Suppressor macrophage (primary cell): Measurements from ENCODE around the gene LRFN2.

Experiments used
- DNase-seq, 4 experiments: peaks; one replicate each; pipeline ENCODE4 v3.0.0-alpha.2; 2020 to 2022

The LRFN2 gene

DNA sequence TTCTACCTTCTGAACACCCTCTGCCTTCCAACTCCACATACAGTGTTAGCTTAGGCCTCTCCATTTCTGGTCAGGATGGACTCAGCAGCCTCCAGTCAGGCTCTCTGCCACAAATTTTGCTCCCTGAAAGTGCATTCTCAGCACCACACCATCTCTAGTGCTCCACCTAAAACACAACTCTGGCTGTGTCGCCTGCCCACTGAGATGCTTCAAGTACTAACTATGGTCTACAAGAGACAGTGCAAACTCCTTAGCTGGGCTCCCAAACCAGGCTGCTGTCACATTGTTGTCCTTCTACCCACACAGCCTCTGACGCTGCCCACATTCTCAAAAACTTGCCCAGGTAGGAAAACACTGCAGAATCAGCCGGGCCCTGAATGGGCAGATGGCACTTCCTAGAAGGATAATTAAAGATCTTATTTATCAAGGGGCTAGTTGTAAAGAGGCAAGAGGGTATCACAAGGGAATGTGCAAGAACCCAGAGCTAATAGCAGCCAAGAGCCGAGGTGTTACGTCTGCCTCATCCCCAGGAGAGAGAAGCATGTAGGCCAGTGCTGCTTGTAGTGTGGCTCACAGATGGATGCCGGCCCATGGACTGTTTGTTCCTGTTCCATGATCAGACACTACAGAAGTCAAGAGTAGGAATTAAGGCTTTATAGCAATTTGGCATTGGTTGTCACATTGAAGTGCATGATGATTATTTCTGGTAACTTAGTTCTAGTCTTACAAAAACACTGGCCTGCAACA lies 189.7 kb downstream of the LRFN2 start:
- no peak for DNase-seq

DNA sequence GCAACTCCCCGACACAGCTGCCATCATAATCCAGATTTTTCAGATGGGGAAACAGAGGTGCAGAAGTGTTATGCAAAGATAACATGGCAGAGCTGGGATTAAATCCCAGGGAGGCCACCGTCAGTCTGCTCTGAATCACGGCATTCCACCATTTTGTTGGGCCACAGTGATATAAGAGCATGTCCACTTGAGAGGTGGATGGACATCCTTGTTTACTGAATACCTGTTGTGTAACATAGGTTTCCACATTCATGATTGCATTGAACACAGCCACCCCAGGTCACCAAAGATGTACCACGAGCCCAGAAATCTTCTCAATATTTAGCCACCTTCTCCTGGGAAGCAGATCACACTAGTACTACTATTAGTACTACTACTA lies 191.5 kb downstream of the LRFN2 start:
- no peak for DNase-seq

DNA sequence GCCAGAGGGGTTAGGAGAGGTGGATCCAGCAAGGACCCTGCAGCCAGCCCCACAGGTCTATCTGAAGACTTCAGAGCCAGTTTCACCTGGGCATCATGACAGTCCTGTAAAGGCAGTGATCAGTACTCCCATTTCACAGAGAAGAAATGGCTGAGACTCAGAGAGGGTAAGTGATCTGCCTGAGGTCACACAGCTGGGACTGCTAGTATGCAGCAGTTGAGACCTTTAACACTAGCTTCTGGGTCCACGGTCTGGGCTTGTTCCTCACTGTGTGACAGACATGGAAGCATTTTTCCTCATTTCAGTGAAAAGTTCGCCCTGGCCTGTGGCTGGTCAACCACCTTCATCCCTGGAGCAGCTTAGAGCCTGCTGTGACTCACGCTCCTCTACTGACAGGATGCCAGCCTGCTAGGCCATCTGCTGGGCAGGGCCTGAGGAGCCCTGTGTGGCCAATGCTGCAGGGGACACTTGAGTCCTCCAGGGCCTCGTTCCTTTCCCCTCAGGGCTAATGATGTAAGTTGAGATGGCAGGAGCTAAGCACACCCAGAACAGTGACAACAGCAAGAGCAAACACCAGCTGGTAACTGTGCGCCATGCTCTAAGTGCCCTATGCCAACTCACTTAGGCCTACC lies 192.0 kb downstream of the LRFN2 start:
- no peak for DNase-seq

DNA sequence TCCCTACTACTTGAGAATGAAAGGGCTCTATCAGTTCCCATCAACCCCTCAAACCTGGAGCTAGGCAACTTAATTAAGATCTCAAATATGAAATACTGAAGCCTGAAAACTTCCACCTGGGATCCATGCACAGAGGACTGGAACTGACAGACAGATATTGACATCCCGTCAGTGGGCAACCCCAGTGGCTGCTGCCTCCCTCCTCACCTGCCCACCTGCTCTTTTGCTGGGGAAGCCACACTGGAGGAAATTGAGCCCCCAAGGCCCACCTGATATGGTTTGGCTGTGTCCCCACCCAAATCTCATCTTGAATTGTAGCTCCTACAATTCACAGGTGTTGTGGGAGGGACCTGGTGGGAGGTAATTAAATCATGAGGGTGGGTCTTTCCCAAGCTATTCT lies 192.8 kb downstream of the LRFN2 start:
- DNase-seq = no peak

DNA sequence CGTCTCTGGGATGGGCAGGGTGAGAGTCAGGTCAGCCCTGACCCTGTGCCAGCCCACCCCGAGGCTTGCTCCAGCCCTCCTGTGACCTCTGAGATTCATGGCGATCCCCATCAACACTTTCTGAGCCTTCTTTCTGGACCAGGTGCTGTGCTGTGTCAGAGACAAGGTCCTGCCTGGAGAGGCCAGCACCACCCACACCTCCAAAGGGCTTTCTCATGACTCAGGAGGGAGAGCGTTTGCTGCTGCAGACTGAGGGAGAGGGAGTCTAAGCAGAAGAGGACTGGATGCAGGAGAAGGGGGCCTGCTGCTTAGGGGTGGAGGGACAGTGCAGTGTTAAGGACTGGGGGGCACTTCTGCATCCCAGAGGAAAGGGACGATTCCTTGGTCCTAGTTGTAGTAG lies 193.5 kb downstream of the LRFN2 start:
- no peak for DNase-seq

DNA sequence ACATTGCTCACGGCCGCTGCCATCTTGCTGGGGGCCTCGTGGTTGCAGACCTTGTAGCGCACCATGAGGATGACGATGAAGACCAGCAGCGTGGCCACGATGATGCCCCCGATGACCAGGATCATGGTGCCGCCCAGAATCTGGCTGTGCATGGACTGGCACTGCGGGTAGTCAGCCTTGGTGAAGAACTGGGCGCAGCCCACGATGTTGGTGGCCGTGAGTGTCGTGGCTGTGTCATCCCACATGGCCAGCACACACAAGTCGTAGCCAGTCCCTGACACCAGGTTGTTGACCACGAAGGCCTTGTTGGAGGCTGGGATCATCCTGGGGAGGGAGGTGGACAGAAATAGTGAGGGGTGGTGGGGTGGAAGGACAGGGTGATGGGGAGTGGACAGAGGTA lies 194.6 kb downstream of the LRFN2 start:
- DNase-seq = no peak

DNA sequence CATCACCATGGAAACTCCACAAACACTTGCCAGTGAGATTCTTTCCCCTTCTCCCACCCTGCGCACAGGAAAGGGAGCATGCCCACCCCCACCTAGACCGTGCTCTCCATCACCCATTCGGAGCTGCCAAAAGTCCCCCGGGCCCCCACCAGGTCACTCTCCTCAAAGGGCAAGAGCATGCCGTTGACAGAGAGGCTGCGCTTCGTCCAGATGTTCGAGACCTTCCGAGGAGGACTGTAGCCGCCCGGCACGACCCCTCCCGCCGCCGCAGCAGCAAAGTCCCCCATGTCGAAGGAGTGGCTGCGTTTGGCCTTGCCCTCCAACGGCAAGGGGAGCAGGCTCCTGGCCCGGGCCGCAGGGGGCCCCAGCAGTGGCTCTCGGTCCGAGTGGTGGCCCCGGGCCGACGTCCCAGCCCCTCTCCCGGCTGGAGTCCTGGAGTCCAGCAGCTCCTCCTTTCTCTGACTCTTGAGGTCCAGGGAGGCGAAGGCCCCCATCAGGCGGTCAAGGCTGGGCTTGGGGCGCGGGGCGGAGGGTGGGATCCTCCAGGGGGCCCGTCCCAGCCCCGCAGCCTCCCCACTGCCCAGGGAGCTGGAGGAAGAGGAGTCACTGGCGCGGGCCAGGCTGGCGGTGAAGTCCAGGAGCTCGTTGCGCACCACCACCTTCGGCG lies 195.2 kb downstream of the LRFN2 start:
- DNase-seq = no peak

DNA sequence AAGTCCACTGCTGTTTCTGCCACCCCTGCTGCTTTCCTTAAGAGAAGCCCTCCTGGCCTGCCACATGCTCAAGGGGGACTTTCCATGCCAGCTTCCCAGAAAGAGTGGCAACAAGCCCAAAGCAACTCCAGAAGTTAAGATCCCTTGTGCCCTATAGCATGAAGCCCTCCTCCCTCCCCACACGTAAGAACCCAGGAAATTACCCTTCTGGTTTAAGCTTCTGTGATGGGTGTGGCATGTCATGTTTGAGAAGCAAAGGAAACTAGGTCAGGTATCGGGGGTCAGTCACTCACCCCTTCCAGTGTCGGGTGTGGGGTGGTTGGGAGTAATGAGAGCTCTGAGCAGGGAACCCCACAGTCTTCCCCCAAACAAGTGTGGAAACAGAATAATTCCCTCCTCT lies 196.1 kb downstream of the LRFN2 start:
- DNase-seq = no peak

DNA sequence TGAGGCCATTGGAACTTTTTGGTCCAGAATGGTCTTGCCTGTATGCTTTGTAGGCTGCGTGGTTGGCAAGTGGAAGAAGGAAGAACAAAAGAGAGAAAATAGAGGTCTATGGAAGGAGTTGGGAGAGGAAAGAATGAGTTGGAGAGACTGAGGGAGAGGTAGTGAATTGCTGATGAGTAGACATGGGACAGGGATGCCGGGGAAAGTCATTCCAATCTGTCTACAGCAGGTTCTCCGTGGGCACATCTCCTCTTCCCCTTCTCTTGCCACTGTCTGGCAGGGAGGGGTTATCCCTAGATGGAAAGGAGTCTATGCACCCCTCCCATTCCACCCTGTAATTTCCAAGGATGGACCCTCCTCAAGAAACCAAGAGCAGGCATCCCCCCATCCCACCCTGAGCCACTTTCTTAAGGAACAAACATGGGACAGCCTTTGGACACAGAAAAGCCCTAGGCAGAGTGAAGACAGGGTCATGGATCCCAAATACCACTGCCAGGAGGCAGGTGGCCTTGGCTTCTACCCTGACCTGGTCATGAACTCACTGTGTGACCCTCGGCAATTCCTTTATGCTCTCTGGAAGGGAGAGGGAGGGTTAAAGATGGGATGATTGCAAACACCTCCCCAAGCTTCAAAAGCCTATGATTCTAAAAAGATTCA lies 196.9 kb downstream of the LRFN2 start:
- DNase-seq = no peak

DNA sequence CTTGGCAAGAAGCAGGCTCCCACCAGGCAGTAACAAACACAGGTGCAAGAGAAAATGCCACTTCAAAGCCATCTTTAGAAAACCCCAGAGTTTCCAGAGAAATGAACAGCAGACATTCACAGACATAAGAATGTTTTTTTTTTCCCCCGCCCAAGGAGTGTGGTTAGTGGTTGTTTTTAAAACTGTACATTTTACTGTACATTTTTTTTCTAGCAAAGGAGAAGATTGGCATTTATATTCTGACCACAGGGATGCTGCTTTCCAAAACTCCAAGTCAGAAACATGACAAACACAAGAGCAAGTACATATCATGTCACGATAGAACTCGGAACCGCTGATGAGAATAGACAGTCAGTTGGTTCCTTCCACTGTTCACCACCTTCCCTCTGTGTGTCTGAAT lies 197.9 kb downstream of the LRFN2 start:
- no peak for DNase-seq

DNA sequence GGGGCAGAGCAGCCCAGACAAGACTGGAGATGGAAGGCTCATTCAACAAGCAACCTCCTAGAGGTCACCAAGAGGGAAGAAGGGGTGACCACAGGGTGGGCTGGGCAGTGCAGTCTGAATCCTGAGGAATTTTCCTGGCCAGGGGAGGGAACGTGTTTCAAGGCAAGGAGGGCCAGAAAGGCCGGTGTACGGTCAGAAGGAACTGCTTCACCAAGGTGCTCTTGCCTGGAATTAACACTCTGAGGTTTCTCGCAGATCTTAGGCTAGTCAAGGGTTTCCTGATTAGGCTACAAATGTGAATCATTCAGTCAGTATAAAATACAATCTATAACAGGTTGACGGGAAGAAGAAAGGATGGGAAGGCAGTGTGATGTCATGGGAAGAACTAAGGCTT lies 199.3 kb downstream of the LRFN2 start:
- no peak for DNase-seq

DNA sequence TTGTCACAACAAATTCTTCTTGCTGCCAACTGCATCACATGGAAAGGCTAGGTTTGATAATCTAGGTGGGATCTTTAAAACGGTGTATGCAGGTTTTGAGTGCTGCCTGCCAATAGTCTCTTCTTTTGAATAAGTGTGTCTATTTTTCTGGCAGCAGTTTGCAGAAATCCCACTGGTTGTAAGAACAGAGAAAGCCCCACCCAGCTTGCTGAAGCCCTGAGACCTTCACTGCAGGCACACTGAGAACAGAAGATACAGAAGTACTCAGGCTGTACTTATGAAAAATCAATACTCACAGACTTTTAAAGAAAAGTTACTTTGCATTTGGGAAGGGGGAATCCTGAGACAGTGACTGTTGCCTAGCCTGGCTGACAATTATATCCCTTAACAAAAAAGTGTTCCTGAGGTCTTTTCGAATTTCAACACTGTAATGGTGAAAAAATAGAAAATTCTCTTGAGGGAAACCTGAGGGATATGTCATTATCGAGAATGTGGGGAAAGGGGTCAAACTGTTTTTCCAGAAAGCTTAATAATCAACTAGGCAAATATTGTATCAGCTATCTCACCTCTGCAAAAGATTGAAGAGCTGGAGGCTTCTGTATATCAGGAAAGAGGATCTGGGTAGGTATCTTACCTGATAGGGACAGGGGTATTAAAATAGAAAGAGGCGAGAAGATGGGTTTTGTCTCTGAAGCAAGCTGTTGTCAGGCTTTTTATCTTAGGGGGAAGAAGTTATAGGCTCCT lies 199.9 kb downstream of the LRFN2 start:
- no peak for DNase-seq

DNA sequence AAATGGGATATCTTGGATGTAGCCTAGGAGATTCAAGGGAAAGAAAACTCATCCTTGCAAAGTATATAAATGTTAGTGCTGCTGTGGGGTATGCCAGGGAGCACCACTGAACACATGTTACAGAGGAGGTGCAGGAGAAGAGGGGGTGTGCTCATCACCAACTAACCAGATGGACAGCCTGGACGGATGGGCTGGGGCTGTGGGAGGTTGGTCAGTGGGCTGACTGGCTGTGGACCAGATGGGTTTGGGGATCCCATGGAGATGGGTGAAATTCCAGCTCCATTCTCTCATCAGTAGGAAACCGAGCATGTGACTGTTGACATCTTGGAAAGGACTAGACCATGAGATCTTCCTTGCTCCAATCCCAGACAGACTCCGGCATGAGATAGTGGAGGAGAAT lies 201.0 kb downstream of the LRFN2 start:
- DNase-seq = no peak

DNA sequence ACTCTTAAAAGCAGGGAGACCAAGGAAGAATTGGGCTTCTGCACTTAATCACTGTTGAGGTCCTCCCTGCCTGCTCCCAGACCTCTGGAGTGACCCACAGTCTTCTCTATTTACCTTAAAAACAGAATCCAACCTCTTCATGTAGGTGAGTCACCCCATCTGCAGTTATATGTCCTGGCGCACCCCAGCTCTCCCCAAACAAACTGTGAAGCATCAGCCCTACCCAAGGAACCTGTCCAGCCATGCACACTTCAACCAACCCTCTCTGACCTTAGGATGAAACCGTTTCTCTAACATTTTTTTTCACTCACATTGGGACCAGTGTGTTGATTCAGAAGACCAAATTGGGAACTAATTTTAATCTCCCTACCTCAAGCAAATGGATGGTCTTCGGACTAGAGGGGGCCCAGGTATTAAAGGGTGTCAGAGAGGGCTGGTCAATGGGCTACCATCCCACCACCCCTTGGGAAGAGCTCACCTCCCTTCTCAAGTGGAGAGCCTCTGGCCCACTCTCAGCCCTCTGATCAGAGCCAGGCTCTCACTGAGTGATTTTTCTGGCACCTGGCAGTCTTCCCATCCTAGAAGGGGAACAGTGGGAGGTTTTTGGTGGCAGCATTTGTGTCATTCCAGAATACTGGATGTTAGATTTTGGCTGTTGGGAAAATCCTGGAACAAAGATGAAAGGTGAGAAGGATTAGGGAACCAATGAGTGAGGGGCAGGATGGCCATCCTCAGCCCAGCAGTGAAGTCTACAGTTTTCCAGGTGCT lies 203.6 kb downstream of the LRFN2 start:
- no peak for DNase-seq

DNA sequence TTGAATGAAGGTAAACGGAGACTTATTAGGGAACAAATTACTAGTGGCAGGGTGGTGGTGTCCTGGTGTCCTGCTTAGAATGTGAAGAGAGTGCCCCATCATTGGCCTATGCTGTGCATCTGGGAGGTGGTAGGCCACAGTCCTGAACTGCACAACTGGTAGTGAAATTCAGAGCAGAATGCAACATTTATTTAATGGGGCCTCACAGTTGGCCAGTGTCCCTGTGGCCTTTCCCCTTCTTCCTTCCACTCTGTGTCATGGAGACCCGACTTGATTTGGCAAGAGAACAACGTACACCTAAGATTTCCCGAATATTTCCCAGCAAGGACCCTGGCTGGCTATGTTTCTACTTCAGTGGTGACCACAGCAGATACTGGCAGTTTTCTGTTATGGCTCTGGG lies 206.9 kb downstream of the LRFN2 start:
- no peak for DNase-seq

DNA sequence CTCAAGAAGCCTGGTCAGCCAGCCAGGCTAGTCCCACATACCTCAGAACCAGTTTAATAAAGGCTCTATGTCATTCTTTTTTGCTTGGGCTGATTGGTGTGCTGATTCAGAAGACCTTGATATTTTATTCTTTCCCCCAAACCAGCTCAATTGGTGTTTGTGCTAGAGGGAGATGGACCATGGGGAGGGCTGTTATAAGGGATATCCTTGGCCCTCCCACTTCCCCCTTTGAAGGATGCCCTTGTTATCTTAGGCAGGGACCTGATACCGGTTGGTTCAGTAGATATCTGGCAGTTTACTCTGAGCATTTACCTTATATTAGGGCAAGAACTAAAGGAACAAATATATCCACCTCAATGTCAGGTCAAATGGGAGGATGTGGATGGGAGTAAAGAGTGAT lies 207.4 kb downstream of the LRFN2 start:
- DNase-seq = no peak

DNA sequence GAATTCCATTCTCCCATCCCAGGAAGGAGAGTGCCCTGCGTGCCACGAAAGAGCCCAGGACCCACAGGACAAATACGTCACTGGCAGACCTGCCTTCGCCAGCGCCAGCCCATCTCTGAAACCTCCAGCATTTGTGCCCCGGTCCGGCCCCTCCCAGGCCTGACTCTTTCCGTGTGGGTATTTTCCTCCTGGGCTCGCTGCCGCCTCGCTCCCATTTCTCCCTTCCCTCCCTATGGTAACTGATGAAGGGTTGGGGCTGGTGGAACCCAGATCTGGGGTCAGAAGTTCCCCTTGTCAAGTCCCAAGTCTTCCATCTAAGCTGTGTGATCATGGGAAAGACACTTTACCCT lies 208.5 kb downstream of the LRFN2 start:
- DNase-seq = no peak

DNA sequence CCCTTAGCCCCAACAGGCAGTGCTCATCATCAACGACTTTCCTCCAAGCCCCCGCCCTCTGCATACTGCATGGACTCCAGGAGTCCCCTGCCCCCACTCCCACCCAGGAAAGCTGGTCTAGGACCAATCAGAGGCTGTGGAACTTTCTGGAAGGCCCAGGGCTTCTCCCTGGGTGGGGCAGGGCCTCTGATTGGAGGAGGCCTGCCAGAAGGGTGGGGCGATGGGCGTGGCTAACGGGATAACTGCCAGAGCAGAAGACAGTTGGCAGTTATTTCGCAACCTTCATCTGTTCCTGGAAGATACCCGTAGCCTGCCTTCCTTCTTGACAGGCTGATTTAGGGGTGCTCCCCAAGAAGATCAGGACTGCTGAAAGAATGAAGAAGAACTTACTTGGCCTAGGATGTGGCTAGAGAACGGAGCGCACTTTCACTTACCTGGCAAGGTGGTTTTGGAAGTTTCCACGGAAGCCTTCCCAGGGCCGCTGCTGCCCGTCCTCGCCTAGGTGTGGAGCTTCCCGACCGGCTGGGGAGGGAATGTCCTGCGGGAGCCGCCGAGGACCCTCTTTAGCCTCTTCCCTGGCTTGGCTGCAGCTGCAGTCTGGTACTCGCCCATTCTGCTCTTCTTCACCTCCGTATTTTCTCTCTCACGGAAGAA lies 209.0 kb downstream of the LRFN2 start:
- DNase-seq = no peak

DNA sequence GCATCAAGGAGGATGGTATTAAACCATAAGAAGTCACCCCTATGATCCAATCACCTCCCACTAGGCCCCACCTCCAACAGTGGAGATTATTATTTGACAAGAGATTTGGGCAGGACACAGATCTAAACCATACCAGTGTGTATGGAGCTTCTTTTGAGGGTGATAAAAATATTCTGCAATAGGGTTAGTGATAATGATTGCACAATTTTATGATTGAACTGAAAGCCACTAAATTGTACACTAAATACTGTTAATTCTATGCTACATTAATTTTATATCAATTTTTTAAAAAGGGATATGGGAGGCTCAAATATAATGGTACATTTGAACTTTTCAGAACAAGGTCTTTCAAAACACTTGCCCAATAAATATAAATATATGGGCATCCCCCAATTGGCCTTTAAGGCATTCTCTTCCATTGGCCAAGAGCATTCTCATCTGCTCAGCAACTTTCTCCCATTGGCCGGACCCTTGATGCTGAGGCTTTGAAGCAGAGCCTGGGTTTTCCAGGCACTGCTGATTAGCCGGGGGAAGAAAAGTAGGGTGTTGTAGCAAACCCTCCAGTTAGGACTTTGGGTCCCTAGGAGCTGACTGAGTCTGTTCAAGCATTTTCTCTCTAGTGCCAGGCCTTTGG lies 209.9 kb downstream of the LRFN2 start:
- DNase-seq = no peak

DNA sequence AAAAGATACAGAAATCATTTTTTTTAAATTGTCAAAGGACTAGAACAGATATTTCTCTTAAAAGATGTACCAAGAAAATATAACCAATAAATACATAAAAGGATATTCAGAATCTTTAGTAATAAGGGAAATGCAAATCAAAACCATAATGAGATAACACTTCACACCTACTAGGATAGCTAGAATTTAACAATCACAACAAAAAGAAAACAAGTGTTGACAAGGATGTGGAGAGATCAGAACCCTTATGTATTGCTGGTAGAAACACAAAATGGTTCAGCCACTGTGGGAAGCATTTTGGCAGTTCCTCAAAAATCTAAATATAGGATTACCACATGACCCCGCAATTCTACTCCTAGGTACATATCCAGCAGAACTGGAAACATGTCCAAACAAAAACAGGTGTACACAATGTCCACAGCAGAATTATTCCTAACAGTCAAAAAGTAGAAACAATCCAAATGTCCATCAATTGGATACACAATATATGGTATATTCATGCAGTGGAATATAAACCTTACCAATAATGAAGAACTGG lies 211.0 kb downstream of the LRFN2 start:
- peak in 1 of 4 experiments; percentile 6 for DNase-seq

DNA sequence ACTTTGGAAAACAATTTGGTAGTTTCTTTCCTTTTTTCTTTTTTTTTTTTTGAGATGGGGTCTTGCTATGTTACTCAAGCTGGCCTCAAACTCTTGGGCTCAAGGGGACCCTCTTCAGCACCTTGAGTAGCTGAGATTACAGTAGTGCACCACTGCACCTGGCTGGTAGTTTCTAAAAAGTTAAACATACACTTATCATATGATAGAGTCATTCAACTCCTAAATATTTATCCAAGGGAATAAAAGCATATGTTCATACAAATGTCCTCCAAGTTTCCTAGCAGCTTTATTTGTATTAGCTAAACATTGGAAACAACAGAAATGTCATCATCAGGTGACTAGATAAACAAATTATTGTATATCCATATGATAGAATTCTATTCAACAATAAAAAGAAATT lies 213.9 kb downstream of the LRFN2 start:
- no peak for DNase-seq
